ENCODE results near the gene CDCA7. TPM values are rescaled to one million over a fixed set of nuclear protein-coding genes. Genes with fewer than 3 reads are reported as not detected.

CDCA7 gene
- total RNA-seq, 1 experiment from 2014 or later = 50.3 TPM

- H3K9me3 ChIP-seq (ENCODE audit: control insufficient read depth, low read depth, low read length) = no peaks in the 10 kb centered on the region
- peaks cover 31 to 36% (median 34%) of the 10 kb centered on the region in 3 experiments for H3K36me3 Mint-ChIP-seq (ENCODE audit: insufficient read depth in 1 of 3, low read depth in 3 of 3)
- peaks cover 5% of the 10 kb centered on the region for H3K79me1 ChIP-seq (ENCODE audit: insufficient read depth, low read depth, low read length, poor library complexity, severe bottlenecking)
- H3K23me2 ChIP-seq (ENCODE audit: insufficient read length, low read depth, low read length, poor library complexity, severe bottlenecking) = peaks cover 17% of the 10 kb centered on the region
- H3T11ph ChIP-seq (ENCODE audit: low read length) = no peak overlapping the region
- no peak overlapping the region for H4K5ac ChIP-seq (ENCODE audit: insufficient read length, low read depth, low read length)
- no peak overlapping the region for H4K91ac ChIP-seq (ENCODE audit: insufficient read length, low read depth, low read length)
- no peak overlapping the region for H3K14ac ChIP-seq (ENCODE audit: insufficient read depth, low read length)
- H3K79me2 ChIP-seq (ENCODE audit: insufficient read depth, low read length) = peaks cover 38% of the 10 kb centered on the region
- H2AFZ ChIP-seq (ENCODE audit: low read length) = no peak overlapping the region
- peaks cover 38 to 40% of the 10 kb centered on the region in 2 experiments for H3K4me1 Mint-ChIP-seq
- H3K4me2 ChIP-seq (ENCODE audit: insufficient read depth, insufficient read length, low read length) = peak overlapping the region; percentile 99
- H3K23ac ChIP-seq (ENCODE audit: insufficient read length, low read depth, low read length) = no peak overlapping the region
- H4K8ac ChIP-seq (replicated peaks; ENCODE audit: insufficient read length, low read depth, low read length) = no peak overlapping the region
- no peak overlapping the region for H2BK15ac ChIP-seq (ENCODE audit: low read depth, low read length)
- no peak for DNase-seq
- no peak overlapping the region for H3K18ac ChIP-seq (ENCODE audit: insufficient read length, low read depth, low read length)
- H3K4ac ChIP-seq (ENCODE audit: low read depth, low read length) = no peak overlapping the region
- peak overlapping the region in 1 of 3 experiments; percentile 96; a peak in 3 of 7 replicates for H3K27ac Mint-ChIP-seq
- H3K56ac ChIP-seq (ENCODE audit: insufficient read length, low read depth, low read length) = no peak overlapping the region
- peaks cover 8 to 10% of the 10 kb centered on the region in 2 experiments; a peak in 3 of 5 replicates for H3K9me3 Mint-ChIP-seq
- H2BK20ac ChIP-seq (ENCODE audit: low read depth, low read length, poor library complexity, severe bottlenecking) = no peak overlapping the region
- no peak overlapping the region for H2BK120ac ChIP-seq (ENCODE audit: low read depth, low read length, poor library complexity, severe bottlenecking)
- H2AK5ac ChIP-seq (ENCODE audit: insufficient read length, low read length) = no peak overlapping the region
- peak overlapping the region; percentile 79 to 95 for H3K4me3 Mint-ChIP-seq
- no peaks in the 10 kb centered on the region for H3K27me3 ChIP-seq (ENCODE audit: insufficient read depth, low read length)
- peaks cover 4% of the 10 kb centered on the region for H3K27me3 Mint-ChIP-seq (ENCODE audit: low read depth)
- H4K20me1 ChIP-seq (ENCODE audit: control insufficient read depth, insufficient read depth, insufficient read length) = no peaks in the 10 kb centered on the region
- no peak overlapping the region for H2BK5ac ChIP-seq (ENCODE audit: insufficient read length, low read length)
- WGBS (ENCODE audit: extremely low coverage, insufficient read length, low lambda C conversion rate) = no CpG with 5 or more reads among the region's 16 CpGs
- H2BK12ac ChIP-seq (ENCODE audit: insufficient read length, low read depth, low read length) = no peak overlapping the region
- H3K4me1 ChIP-seq (ENCODE audit: insufficient read depth, low read length) = peaks cover 2% of the 10 kb centered on the region; the same call in 1 of the 2 replicates
- H3K9ac ChIP-seq (ENCODE audit: extremely low read depth, insufficient read length, low read length) = peak overlapping the region; percentile 94
- H3K27ac ChIP-seq (ENCODE audit: insufficient read length, low read depth, low read length) = no peak overlapping the region
- no peak for TF ChIP-seq CTCF (conservative IDR thresholded peaks at IDR 0.05)
Observed at GRCh38 chr2:173355866-173356508, 1.3 kb downstream of the CDCA7 start.

Data from H9 (cell line).